Measurements from ENCODE around the gene ESRRG.

DNA sequence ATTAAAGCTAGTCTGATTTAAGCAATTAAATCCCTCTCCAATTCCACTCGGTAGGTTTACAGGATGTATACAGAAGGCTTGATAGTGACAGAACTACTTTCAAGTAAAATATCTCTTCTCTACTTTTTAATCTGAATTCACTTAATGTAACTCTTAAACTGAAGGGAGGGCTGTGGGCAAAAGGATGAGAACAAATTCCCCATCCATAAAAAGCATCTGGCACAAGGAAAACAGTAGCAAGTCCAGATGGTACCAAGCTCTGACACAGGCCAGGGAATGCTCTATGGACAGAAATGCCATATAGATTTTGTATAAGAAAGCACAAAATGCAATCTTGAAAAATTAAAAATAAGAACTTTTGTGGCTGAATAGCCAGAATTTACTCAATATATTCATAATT lies 246.9 kb downstream of the ESRRG start:
- TF ChIP-seq CTCF (IDR thresholded peaks at IDR 0.05; ENCODE audit: poor library complexity, severe bottlenecking) (no peak), MXI1 (conservative IDR thresholded peaks at IDR 0.05; ENCODE audit: poor library complexity, severe bottlenecking) (no peak), EP300 (conservative IDR thresholded peaks at IDR 0.05; ENCODE audit: poor library complexity, severe bottlenecking) (no peak), RAD21 (conservative IDR thresholded peaks at IDR 0.05) (no peak)
